ENCODE measurements around the gene OSBP2.

- TF ChIP-seq CTCF (IDR thresholded peaks at IDR 0.05), result no peak
- no peak for TF ChIP-seq POLR2AphosphoS5 (IDR thresholded peaks at IDR 0.05)
- no peak for TF ChIP-seq POLR2A (IDR thresholded peaks at IDR 0.05)
Observed at GRCh38 chr22:30882974-30883533, 188.4 kb downstream of the OSBP2 start.

Measured in breast epithelium (tissue), 3 donors.